ENCODE data around the gene KCTD13.

DNA sequence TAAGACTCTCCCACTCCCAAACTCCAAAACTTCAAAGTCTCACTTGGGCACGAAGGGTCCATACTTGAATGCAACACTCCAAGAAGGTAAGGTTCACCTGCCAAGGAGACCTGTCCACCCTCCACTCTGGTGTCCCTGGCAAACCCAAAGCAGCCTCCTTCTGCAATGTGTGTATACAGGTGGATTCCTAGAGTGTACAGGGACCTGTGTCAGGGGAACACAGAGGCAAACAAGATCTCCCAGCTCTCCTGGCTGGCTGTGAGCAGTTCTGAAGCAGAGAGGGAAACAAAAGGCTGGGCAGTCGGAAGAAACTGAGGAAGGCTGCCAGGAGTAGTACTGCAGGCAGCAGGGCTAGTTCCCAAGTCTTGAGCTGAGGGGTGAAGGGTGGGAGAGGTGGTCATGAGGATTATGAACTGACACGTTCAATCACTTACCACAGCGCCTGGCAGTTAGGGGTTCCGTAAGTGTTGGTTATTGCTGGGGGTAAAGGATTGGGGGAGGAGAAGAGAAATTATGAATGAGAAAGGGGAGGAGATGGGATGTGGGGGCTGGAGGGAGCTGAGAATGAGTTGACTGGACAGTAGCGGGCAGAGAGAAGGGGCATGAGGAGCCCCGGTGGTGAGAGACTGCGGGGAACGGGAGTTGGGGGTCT, 795 bp downstream of the KCTD13 start:
- TF ChIP-seq, protein P1, sequence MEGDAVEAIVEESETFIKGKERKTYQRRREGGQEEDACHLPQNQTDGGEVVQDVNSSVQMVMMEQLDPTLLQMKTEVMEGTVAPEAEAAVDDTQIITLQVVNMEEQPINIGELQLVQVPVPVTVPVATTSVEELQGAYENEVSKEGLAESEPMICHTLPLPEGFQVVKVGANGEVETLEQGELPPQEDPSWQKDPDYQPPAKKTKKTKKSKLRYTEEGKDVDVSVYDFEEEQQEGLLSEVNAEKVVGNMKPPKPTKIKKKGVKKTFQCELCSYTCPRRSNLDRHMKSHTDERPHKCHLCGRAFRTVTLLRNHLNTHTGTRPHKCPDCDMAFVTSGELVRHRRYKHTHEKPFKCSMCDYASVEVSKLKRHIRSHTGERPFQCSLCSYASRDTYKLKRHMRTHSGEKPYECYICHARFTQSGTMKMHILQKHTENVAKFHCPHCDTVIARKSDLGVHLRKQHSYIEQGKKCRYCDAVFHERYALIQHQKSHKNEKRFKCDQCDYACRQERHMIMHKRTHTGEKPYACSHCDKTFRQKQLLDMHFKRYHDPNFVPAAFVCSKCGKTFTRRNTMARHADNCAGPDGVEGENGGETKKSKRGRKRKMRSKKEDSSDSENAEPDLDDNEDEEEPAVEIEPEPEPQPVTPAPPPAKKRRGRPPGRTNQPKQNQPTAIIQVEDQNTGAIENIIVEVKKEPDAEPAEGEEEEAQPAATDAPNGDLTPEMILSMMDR (IDR thresholded peaks at IDR 0.05) = no peak
- TF ChIP-seq POLR2A (IDR thresholded peaks at IDR 0.05) (no peak), POLR2AphosphoS5 (IDR thresholded peaks at IDR 0.05) (no peak)
